ENCODE data around the gene RASAL1.

RASAL1 gene

GRCh38 chr12:113146999-113147398, 11.4 kb upstream of the RASAL1 start:
- TF ChIP-seq CTCF (IDR thresholded peaks at IDR 0.05; ENCODE audit: low read length) = no peak
- TF ChIP-seq EZH2 (IDR thresholded peaks at IDR 0.05; ENCODE audit: borderline replicate concordance, low read length) = no peak
- no peaks in the 10 kb centered on the region for H3K79me2 ChIP-seq (ENCODE audit: insufficient read depth, low read length)

GRCh38 chr12:113145720-113146551, 10.4 kb upstream of the RASAL1 start:
- H3K4me2 ChIP-seq (ENCODE audit: low read length) = no peak overlapping the region
- H3K27ac ChIP-seq (ENCODE audit: low read depth, low read length, poor library complexity, severe bottlenecking) = peak overlapping the region; percentile 49
- H3K27me3 ChIP-seq (ENCODE audit: insufficient read depth, low read length) = no peaks in the 10 kb centered on the region
- H2AFZ ChIP-seq (ENCODE audit: low read length) = no peak overlapping the region
- H3K36me3 ChIP-seq (ENCODE audit: insufficient read depth, low read length) = no peaks in the 10 kb centered on the region
- H3K9me2 ChIP-seq (ENCODE audit: low read depth, low read length) = no peaks in the 10 kb centered on the region
- no peak for TF ChIP-seq CTCF (IDR thresholded peaks at IDR 0.05; ENCODE audit: low read length)
- no peak for TF ChIP-seq EZH2 (IDR thresholded peaks at IDR 0.05; ENCODE audit: borderline replicate concordance, low read length)
- peaks cover 41% of the 10 kb centered on the region for H3K4me1 ChIP-seq (ENCODE audit: insufficient read depth, low read length, severe bottlenecking)
- H3F3A ChIP-seq (ENCODE audit: insufficient read depth, low read length) = no peaks in the 10 kb centered on the region
- no peaks in the 10 kb centered on the region for H3K79me2 ChIP-seq (ENCODE audit: insufficient read depth, low read length)
- H3K9ac ChIP-seq (ENCODE audit: low read length) = no peak overlapping the region
- no peak overlapping the region for H3K4me3 ChIP-seq (ENCODE audit: low read depth, low read length, poor library complexity, severe bottlenecking)
- no peaks in the 10 kb centered on the region for H4K20me1 ChIP-seq (ENCODE audit: insufficient read depth, low read length)
- H3K9me3 ChIP-seq (ENCODE audit: low read length) = no peaks in the 10 kb centered on the region; the same call in 1 of the 2 replicates

More at GRCh38 chr12:113146999-113147398, 11.4 kb upstream of the RASAL1 start:
- Histone ChIP-seq H3K9me2 (ENCODE audit: low read depth, low read length) (no peaks in the 10 kb centered on the region), H3K9me3 (ENCODE audit: low read length) (no peaks in the 10 kb centered on the region; the same call in 1 of the 2 replicates), H3F3A (ENCODE audit: insufficient read depth, low read length) (peaks cover 1% of the 10 kb centered on the region; the same call in 1 of the 2 replicates), H2AFZ (ENCODE audit: low read length) (no peak overlapping the region), H3K4me1 (ENCODE audit: insufficient read depth, low read length, severe bottlenecking) (peaks cover 37% of the 10 kb centered on the region), H4K20me1 (ENCODE audit: insufficient read depth, low read length) (no peaks in the 10 kb centered on the region), H3K4me3 (ENCODE audit: low read depth, low read length, poor library complexity, severe bottlenecking) (no peak overlapping the region), H3K27ac (ENCODE audit: low read depth, low read length, poor library complexity, severe bottlenecking) (no peak overlapping the region), H3K9ac (ENCODE audit: low read length) (no peak overlapping the region), H3K27me3 (ENCODE audit: insufficient read depth, low read length) (no peaks in the 10 kb centered on the region), H3K36me3 (ENCODE audit: insufficient read depth, low read length) (no peaks in the 10 kb centered on the region), H3K4me2 (ENCODE audit: low read length) (no peak overlapping the region)

- Histone ChIP-seq H2AFZ (ENCODE audit: low read length) (no peak overlapping the region), H3F3A (ENCODE audit: insufficient read depth, low read length) (no peaks in the 10 kb centered on the region), H3K27ac (ENCODE audit: low read depth, low read length, poor library complexity, severe bottlenecking) (no peak overlapping the region), H3K36me3 (ENCODE audit: insufficient read depth, low read length) (no peaks in the 10 kb centered on the region), H3K27me3 (ENCODE audit: insufficient read depth, low read length) (no peaks in the 10 kb centered on the region), H4K20me1 (ENCODE audit: insufficient read depth, low read length) (no peaks in the 10 kb centered on the region), H3K9me3 (ENCODE audit: low read length) (no peaks in the 10 kb centered on the region; the same call in 1 of the 2 replicates), H3K4me2 (ENCODE audit: low read length) (no peak overlapping the region), H3K9ac (ENCODE audit: low read length) (no peak overlapping the region), H3K4me3 (ENCODE audit: low read depth, low read length, poor library complexity, severe bottlenecking) (no peak overlapping the region), H3K4me1 (ENCODE audit: insufficient read depth, low read length, severe bottlenecking) (peaks cover 40% of the 10 kb centered on the region), H3K9me2 (ENCODE audit: low read depth, low read length) (no peaks in the 10 kb centered on the region), H3K79me2 (ENCODE audit: insufficient read depth, low read length) (no peaks in the 10 kb centered on the region)
- TF ChIP-seq EZH2 (IDR thresholded peaks at IDR 0.05; ENCODE audit: borderline replicate concordance, low read length) (no peak), CTCF (IDR thresholded peaks at IDR 0.05; ENCODE audit: low read length) (no peak)
Measured at GRCh38 chr12:113144806-113145205, 9.2 kb upstream of the RASAL1 start.
